Esophagus muscularis mucosa (tissue), 4 donors: Measurements from ENCODE around the gene WNT3.

ENCODE experiments used
- CTCF ChIP-seq, 3 experiments: fragments of 200-600 bp in 2 of 3; fragments of 450-650 bp in 1 of 3; sonication (generic) in 2 of 3; IDR thresholded peaks; one replicate each; pipeline ENCODE4 v1.5.1; 2017 to 2019; ENCODE audit warnings: antibody characterized with exemption in 3 of 3, mild to moderate bottlenecking in 2 of 3, moderate library complexity in 1 of 3
- EP300 ChIP-seq: sonication (generic); formaldehyde crosslinking; IDR thresholded peaks from one replicate; pipeline ENCODE4 v1.6.1; 2017; ENCODE audit warnings: antibody characterized with exemption
- POLR2A ChIP-seq: fragments of 450-650 bp; IDR thresholded peaks from one replicate; pipeline ENCODE4 v1.6.1; 2017; ENCODE audit warnings: antibody characterized with exemption, moderate library complexity, mild to moderate bottlenecking, low read depth
- POLR2AphosphoS5 ChIP-seq, 2 donors: sonication (generic); formaldehyde crosslinking; IDR thresholded peaks; one replicate each; pipeline ENCODE4 v1.6.1; 2017; ENCODE audit warnings: antibody characterized with exemption in 2 of 2

- TF ChIP-seq CTCF (IDR thresholded peaks at IDR 0.05) (no peak), POLR2A (no peak), POLR2AphosphoS5 (IDR thresholded peaks at IDR 0.05) (no peak), EP300 (no peak)
Observed at GRCh38 chr17:46732754-46733398, 85.6 kb downstream of the WNT3 start.
